DLD1 (cell line): ENCODE data around the gene PRRG1.
"Not testable (repeated sequence)": the region's sequence is repeated elsewhere in the genome, so short reads cannot be mapped to it uniquely, and the experiment has no call there.

Experiments
- in situ Hi-C: cut with HindIII; loops from 2 replicates; pipeline ENCODE4 v1.10.0; 2017; ENCODE audit warnings: low sequenced_read_pairs

PRRG1 gene

GRCh38 chrX:37349221-37350033, at the start of gene PRRG1:
PRRG1 (plus strand) TSS chrX:37349364; CDS start chrX:37406250, 56,886 bp downstream.
- in situ Hi-C loops, result no loop called here

GRCh38 chrX:37302569-37302968, 46.6 kb upstream of the PRRG1 start:
- in situ Hi-C loops, result no loop called here

GRCh38 chrX:37305238-37305637, 43.9 kb upstream of the PRRG1 start:
- in situ Hi-C loops, result not testable (repeated sequence)

GRCh38 chrX:37314531-37314930, 34.6 kb upstream of the PRRG1 start:
- in situ Hi-C loops, result no loop called here

- in situ Hi-C loops, result no loop called here
Observed at GRCh38 chrX:37315511-37316248, 33.5 kb upstream of the PRRG1 start.

GRCh38 chrX:37320541-37321203, 28.5 kb upstream of the PRRG1 start:
- in situ Hi-C loops, result no loop called here

- in situ Hi-C loops, result no loop called here
Observed at GRCh38 chrX:37330642-37331041, 18.5 kb upstream of the PRRG1 start.

GRCh38 chrX:37331546-37331945, 17.6 kb upstream of the PRRG1 start:
- in situ Hi-C loops, result no loop called here

GRCh38 chrX:37332055-37332454, 17.1 kb upstream of the PRRG1 start:
- in situ Hi-C loops, result no loop called here

GRCh38 chrX:37332987-37333658, 16.0 kb upstream of the PRRG1 start:
- in situ Hi-C loops, result no loop called here

- in situ Hi-C loops, result no loop called here
Observed at GRCh38 chrX:37347420-37347819, 1.7 kb upstream of the PRRG1 start.

GRCh38 chrX:37348231-37348970, 763 bp upstream of the PRRG1 start:
- in situ Hi-C loops, result no loop called here

- in situ Hi-C loops, result no loop called here
Observed at GRCh38 chrX:37348971-37349220, 268 bp upstream of the PRRG1 start.

GRCh38 chrX:37350034-37350365, 836 bp downstream of the PRRG1 start:
- in situ Hi-C loops, result no loop called here

- in situ Hi-C loops, result no loop called here
Observed at GRCh38 chrX:37353646-37354045, 4.5 kb downstream of the PRRG1 start.

GRCh38 chrX:37357436-37357835, 8.3 kb downstream of the PRRG1 start:
- in situ Hi-C loops, result no loop called here

- in situ Hi-C loops, result no loop called here
Observed at GRCh38 chrX:37361596-37361995, 12.4 kb downstream of the PRRG1 start.

- in situ Hi-C loops, result no loop called here
Observed at GRCh38 chrX:37364666-37365065, 15.5 kb downstream of the PRRG1 start.

- in situ Hi-C loops, result no loop called here
Observed at GRCh38 chrX:37367946-37368345, 18.8 kb downstream of the PRRG1 start.

GRCh38 chrX:37370499-37371141, 21.5 kb downstream of the PRRG1 start:
- in situ Hi-C loops, result no loop called here
